Gastrocnemius medialis (tissue), 4 donors: Measurements from ENCODE around the gene DCAF10.
"Not testable (repeated sequence)": the region's sequence is repeated elsewhere in the genome, so short reads cannot be mapped to it uniquely, and the experiment has no call there.

Source experiments
- CTCF ChIP-seq, 5 experiments: fragments of 450-650 bp in 3 of 5; fragments of 200-600 bp in 2 of 5; sonication (generic) in 2 of 5; IDR thresholded peaks in 4 of 5; conservative IDR thresholded peaks in 1 of 5; 1 replicate in 4 of 5; 2 replicates in 1 of 5; pipeline ENCODE4 v1.5.1; 2016 to 2019; ENCODE audit warnings: antibody characterized with exemption in 5 of 5, mild to moderate bottlenecking in 3 of 5, moderate library complexity in 3 of 5
- POLR2A ChIP-seq, 2 donors: fragments of 450-650 bp; IDR thresholded peaks; one replicate each; pipeline ENCODE4 v1.6.1; 2017; ENCODE audit warnings: antibody characterized with exemption in 2 of 2, mild to moderate bottlenecking in 2 of 2, moderate library complexity in 2 of 2

- TF ChIP-seq CTCF (IDR thresholded peaks at IDR 0.05 in 4 of 5, conservative IDR thresholded peaks at IDR 0.05 in 1 of 5); POLR2A (IDR thresholded peaks at IDR 0.05): not testable (repeated sequence)
These were observed 48.5 kb upstream of the DCAF10 start for GRCh38 chr9:37752112-37752511.
